A549 (cell line): Measurements from ENCODE around the gene ACSBG1.

Experiments
- BHLHE40 ChIP-seq: IDR thresholded peaks from 2 replicates; pipeline ENCODE4 v1.6.1; 2012; ENCODE audit warnings: low read depth, low read length, inconsistent platforms
- CTCF ChIP-seq: fragments of >200 bp; sonication (Bioruptor Twin); formaldehyde crosslinking; IDR thresholded peaks from 3 replicates; pipeline ENCODE4 v1.5.1; 2016
- JUN ChIP-seq, 2 experiments: fragments of >200 bp; sonication (Bioruptor Twin); formaldehyde crosslinking; IDR thresholded peaks; 2 replicates in 1 of 2; 3 replicates in 1 of 2; pipeline ENCODE4 v1.6.1; 2016 to 2017
- POLR2A ChIP-seq: IDR thresholded peaks from 2 replicates; pipeline ENCODE4 v1.6.1; 2012; ENCODE audit warnings: mild to moderate bottlenecking, low read length
- POLR2AphosphoS2 ChIP-seq: conservative IDR thresholded peaks from 2 replicates; pipeline ENCODE4 v1.6.1; 2012; ENCODE audit warnings: low read length, improper control_type of control experiment, inconsistent platforms
- RARB ChIP-seq: fragments of 250-450 bp; sonication (Bioruptor Pico); IDR thresholded peaks from 2 replicates; pipeline ENCODE4 v1.8.0; 2021; ENCODE audit warnings: mild to moderate bottlenecking, moderate library complexity
- RFX5 ChIP-seq: fragments of 450-650 bp; IDR thresholded peaks from 2 replicates; pipeline ENCODE4 v1.7.1; 2014; ENCODE audit warnings: antibody characterized with exemption, mild to moderate bottlenecking, moderate library complexity

GRCh38 chr15:78225783-78226541, 8.4 kb downstream of the ACSBG1 start:
- no peak for TF ChIP-seq JUN (IDR thresholded peaks at IDR 0.05)
- TF ChIP-seq POLR2AphosphoS2, result no peak
- no peak for TF ChIP-seq RARB (CRISPR knock-in tag)
- no peak for TF ChIP-seq POLR2A
- TF ChIP-seq CTCF, result no peak
- TF ChIP-seq BHLHE40, result no peak
- TF ChIP-seq RFX5, result no peak
